Memory B cell (primary cell): Measurements from ENCODE around the gene MSL1.

Experiments used
- ATAC-seq: fragments of 150-1000 bp; cut with Tn5 transposase; 2 replicates; pipeline ENCODE4 v1.10.0; 2021; ENCODE audit warnings: low read depth, mild to moderate bottlenecking, moderate library complexity
- DNase-seq, 2 donors: peaks; one replicate each; pipeline ENCODE4 v3.0.0; 2022; ENCODE audit warnings: low spot score in 2 of 2
- H3K27ac Mint-ChIP-seq: one replicate; pipeline ENCODE4 v1.8.0; 2022; ENCODE audit warnings: mild to moderate bottlenecking, moderate library complexity, mixed read lengths
- H3K27me3 Mint-ChIP-seq: one replicate; pipeline ENCODE4 v1.8.0; 2022; ENCODE audit warnings: mixed read lengths
- H3K36me3 Mint-ChIP-seq: one replicate; pipeline ENCODE4 v1.8.0; 2022; ENCODE audit warnings: mild to moderate bottlenecking, mixed read lengths
- H3K4me1 Mint-ChIP-seq: one replicate; pipeline ENCODE4 v1.8.0; 2022; ENCODE audit warnings: mixed read lengths
- H3K4me3 Mint-ChIP-seq: one replicate; pipeline ENCODE4 v1.8.0; 2022; ENCODE audit warnings: mild to moderate bottlenecking, moderate library complexity, mixed read lengths
- H3K9me3 Mint-ChIP-seq: one replicate; pipeline ENCODE4 v1.8.0; 2022; ENCODE audit warnings: mixed read lengths

Gene MSL1

DNA sequence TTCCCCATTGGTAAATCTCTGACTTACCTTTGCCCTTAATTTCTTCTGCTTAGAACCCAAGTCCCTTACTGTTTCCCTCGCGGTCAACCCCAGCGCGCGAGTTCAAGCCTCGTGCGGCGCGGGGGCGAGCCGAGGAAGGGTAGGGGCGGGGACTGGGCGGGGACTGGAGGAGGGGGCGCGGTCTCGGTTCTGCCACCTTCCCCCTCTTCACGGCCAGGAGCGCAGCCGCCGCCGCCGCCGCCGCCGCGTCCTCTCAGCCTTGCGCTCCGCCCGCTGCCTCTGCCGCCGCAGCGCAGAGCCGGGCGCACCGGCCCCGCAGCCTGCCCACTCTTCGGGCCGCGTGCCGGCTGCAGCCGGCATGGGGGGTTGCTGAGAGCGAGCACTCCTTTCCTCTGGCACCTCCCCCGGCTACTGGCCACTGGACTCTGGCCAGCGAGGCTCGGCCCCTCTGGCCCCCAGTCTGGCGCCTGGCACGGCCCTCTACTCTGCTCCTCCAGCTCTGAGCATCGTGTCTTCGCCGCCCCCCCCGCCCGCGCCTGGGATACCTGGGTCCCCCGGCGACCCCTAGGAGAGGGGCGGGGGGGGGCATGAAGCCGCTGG is 55.6 kb downstream of the MSL1 start, which contains the start of gene RAPGEFL1:
RAPGEFL1 (plus strand) TSS at position 196 of the 600 bp plus-strand sequence; CDS start at position 588, 392 bp downstream.
- H3K4me1 Mint-ChIP-seq: peaks cover 7% of the 10 kb centered on the region
- peak within 1 kb of the TSS; percentile 65 for H3K4me3 Mint-ChIP-seq
- H3K9me3 Mint-ChIP-seq: no peaks in the 10 kb centered on the region
- H3K27ac Mint-ChIP-seq: no peak within 1 kb of the TSS
- DNase-seq: peak; percentile 63 to 71
- peak; percentile 98 for ATAC-seq
- no peaks in the 10 kb centered on the region for H3K27me3 Mint-ChIP-seq
- peaks cover 12% of the 10 kb centered on the region for H3K36me3 Mint-ChIP-seq

- no peaks in the 10 kb centered on the region for H3K9me3 Mint-ChIP-seq
- H3K27me3 Mint-ChIP-seq: no peaks in the 10 kb centered on the region
- peaks cover 12% of the 10 kb centered on the region for H3K36me3 Mint-ChIP-seq
- H3K4me1 Mint-ChIP-seq: peaks cover 7% of the 10 kb centered on the region
- H3K4me3 Mint-ChIP-seq: peak overlapping the region; percentile 65
- ATAC-seq (no peak), DNase-seq (peak in 1 of 2 donors; percentile 35)
- H3K27ac Mint-ChIP-seq: no peak overlapping the region
These were observed 56.3 kb downstream of the MSL1 start for GRCh38 chr17:40178021-40178601.

DNA sequence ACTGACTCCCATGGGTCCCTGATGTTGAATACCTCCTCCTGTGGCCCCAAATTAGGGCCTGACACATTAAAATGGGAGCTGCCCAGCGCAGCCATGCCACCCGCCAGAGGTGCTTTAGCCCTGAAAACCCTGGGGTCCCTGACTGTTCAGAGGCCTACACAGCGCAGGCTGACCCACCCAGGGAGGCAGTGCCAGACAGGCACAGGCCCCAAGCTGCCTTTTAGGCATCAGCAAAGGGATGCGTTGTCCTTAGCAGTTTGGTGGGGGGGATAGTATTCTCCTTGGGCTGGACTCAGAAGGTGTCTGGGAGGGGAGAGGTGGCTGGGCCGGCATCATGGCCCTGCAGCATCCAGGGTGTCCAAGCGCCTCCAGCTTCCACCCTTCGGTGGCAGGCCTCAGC is 56.9 kb downstream of the MSL1 start:
- Mint-ChIP-seq H3K4me3 (peak overlapping the region; percentile 65), H3K27ac (no peak overlapping the region), H3K9me3 (no peaks in the 10 kb centered on the region), H3K36me3 (peaks cover 8% of the 10 kb centered on the region), H3K27me3 (no peaks in the 10 kb centered on the region), H3K4me1 (peaks cover 7% of the 10 kb centered on the region)
- no peak for ATAC-seq
- no peak for DNase-seq

GRCh38 chr17:40179923-40180659 is 58.3 kb downstream of the MSL1 start:
- Mint-ChIP-seq H3K4me1 (peaks cover 7% of the 10 kb centered on the region), H3K9me3 (no peaks in the 10 kb centered on the region), H3K27me3 (no peaks in the 10 kb centered on the region), H3K36me3 (peaks cover 6% of the 10 kb centered on the region), H3K4me3 (no peak overlapping the region), H3K27ac (no peak overlapping the region)
- no peak for DNase-seq
- no peak for ATAC-seq

DNA sequence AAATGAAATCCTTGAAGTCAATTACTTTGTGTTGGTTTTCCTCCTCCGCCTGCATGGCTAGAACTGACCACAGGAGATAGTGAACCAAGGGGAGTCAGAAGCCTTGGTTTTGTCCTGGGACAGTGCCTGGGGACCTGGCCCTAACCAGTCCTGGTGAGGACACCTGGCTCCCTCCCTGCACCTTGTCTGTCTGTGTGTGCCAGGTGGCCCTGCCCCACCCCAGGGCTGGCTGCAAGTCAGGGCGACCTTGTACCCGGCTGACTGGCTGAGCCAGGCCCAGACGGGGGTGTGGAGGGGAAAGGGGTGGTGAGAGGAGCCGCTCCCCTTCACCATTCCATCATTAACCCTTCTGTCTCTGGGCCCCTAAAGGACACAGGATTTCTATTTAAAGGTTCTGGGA is 58.9 kb downstream of the MSL1 start:
- no peak for ATAC-seq
- Mint-ChIP-seq H3K4me3 (no peak overlapping the region), H3K27me3 (no peaks in the 10 kb centered on the region), H3K27ac (no peak overlapping the region), H3K4me1 (peaks cover 7% of the 10 kb centered on the region), H3K9me3 (no peaks in the 10 kb centered on the region), H3K36me3 (peaks cover 6% of the 10 kb centered on the region)
- DNase-seq: no peak

DNA sequence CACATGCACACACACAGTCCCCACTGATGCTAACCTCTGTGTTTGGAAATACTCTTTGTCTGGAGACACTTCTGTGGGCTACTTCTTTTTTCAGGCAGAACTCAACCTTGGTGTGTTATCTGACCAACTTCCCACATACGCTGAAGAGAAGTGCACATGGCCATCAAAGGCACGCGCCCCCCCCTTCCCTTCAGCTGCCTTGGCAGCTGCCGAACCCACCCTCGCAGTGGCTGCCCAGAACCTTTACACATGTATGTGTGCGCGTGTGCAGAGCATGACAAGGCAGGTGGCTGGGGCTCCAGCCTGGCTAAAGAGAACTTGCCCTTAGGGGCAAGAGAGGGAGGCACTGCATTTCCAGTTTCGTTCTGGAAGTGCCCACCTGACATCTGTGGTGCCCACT is 59.4 kb downstream of the MSL1 start:
- H3K36me3 Mint-ChIP-seq: peaks cover 2% of the 10 kb centered on the region
- no peaks in the 10 kb centered on the region for H3K9me3 Mint-ChIP-seq
- ATAC-seq (no peak), DNase-seq (no peak)
- H3K4me1 Mint-ChIP-seq: peaks cover 7% of the 10 kb centered on the region
- no peak overlapping the region for H3K27ac Mint-ChIP-seq
- H3K27me3 Mint-ChIP-seq: no peaks in the 10 kb centered on the region
- no peak overlapping the region for H3K4me3 Mint-ChIP-seq

- DNase-seq: no peak
- H3K4me3 Mint-ChIP-seq: no peak overlapping the region
- no peaks in the 10 kb centered on the region for H3K36me3 Mint-ChIP-seq
- no peak for ATAC-seq
- no peaks in the 10 kb centered on the region for H3K4me1 Mint-ChIP-seq
- no peaks in the 10 kb centered on the region for H3K9me3 Mint-ChIP-seq
- H3K27me3 Mint-ChIP-seq: no peaks in the 10 kb centered on the region
- no peak overlapping the region for H3K27ac Mint-ChIP-seq
These were observed 60.8 kb downstream of the MSL1 start for GRCh38 chr17:40182606-40183005.
